ENCODE measurements around the gene OR5D14.

Gene OR5D14

DNA sequence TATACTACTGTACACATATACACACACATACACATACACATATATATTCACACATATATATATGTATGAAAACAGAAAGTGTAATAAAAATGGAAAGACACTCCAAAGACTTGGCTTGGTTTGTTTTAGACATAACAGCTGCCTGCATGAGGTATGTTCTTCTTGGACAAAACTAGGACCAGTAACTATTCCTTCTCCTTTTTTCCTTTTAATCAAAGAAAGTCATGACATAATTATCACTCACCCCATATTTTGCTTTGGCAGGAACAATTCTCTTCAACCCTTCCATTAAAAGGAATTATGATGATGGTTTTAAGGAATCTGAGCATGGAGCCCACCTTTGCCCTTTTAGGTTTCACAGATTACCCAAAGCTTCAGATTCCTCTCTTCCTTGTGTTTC lies at the start of gene OR5D14:
TSS of gene OR5D14 (plus strand) at position 301 of the 400 bp plus-strand sequence. CDS start at position 301, 0 bp downstream.
- no peak for DNase-seq

DNA sequence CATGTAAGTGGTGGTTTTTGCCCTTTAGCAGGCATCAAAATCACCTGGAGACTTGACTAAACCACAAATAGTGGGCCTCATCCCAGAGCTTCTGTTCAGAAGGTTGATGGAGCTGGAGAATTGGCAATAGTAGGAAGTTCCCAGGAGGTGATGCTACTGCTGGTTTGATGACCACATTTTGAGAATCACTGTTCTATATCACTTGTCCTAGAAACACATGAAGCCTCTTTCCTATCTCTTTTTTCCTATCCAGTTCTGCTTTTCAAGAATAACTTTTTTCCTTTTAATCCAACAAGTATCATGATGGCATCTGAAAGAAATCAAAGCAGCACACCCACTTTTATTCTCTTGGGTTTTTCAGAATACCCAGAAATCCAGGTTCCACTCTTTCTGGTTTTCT lies 22.2 kb upstream of the OR5D14 start, which contains the start of gene OR5D13:
TSS of gene OR5D13 (plus strand) at position 301 of the 400 bp plus-strand sequence. CDS start at position 301, 0 bp downstream.
- DNase-seq = no peak

DNA sequence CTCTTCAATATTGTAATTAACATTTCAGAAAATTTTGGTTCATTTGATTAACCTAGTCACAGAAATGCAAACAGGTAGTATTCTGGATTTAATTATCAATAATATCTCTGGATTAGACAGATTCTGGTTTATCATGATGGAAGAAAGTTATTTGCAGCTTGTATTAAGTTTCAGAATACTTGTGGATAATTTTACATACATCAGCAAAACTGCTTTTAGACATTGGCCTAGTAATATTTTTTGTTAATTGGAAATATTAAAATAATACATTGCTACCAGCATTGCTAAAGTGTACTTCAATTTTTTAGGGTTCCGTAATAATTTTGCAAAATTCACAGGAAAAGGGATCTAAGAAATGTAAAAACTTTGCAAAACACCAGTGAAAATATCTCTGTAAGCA lies 3.8 kb upstream of the OR5D14 start:
- no peak for DNase-seq

DNA sequence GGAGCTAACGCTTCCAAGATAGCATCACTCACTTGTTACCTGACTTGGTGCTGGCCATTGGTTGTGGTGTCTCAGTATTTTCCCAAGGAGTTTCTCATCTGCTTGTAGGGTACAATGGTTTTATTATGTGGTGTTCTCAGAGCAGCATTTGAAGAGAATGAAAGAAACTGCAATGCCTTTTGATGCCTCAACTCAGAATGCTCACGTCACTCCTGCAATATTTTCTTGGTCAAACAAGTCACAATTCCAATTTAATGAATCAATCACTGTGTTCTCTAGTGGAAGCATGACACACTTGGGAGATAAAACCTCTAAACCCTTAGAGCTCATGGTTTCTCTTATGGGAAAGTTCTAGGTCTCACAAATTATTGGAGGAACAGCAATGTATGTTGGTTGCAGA lies 2.0 kb upstream of the OR5D14 start:
- DNase-seq = no peak

DNA sequence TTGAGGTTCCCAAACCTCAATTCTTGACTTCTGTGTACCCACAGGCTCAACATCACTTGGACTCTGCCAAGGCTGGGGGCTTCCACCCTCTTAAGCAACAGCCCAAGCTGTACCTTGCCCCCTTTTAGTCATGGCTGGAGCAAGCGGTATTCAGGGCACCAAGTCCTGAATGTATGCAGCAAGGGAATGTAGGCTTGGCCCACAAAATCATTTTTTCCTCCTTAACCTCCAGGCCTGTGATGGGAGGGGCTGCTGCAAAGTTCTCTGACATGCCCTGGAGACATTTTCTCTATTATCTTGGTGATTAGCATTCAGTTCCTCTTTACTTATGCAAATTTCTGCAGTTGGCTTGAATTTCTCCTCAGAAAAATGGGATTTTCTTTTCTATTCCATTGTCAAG lies 10.9 kb downstream of the OR5D14 start:
- DNase-seq = no peak

DNA sequence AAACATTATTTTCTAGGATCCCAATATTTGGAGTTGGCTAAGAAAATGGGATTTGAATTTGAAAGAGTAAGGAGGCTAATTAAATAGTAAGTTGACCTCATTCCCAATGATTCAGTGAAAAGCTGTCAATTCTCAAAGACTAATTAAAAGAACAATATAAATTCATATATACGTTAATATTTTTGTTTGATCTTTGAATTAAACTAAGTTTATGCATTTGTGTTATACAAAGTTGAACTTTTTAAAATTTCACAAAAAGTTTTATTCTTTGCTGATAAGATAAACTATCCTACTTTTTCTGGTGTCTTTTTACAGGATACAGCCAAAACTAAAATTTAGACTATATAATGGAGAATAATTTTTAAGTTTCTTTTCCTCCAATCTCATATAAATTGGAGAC lies 15.7 kb downstream of the OR5D14 start, which contains the start of gene OR5L1:
TSS of gene OR5L1 (plus strand) at position 301 of the 400 bp plus-strand sequence. CDS start 100 bp downstream, outside the sequence.
- DNase-seq = no peak

DNA sequence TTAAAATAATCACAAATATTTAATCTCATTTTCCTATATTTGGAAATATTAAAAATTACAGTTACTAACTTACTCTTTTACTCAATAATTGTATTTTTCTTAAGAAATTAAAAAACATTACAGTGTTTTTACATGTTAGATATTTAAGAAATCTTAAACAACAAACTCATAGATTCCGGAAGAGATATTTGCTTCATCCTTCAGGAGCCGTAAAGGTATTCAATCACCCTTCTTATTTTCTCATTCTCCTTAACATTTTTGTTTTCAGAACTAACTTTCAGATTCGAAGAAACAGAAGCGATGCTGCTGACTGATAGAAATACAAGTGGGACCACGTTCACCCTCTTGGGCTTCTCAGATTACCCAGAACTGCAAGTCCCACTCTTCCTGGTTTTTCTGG lies 24.0 kb downstream of the OR5D14 start, which contains the start of gene OR5D18:
TSS of gene OR5D18 (plus strand) at position 301 of the 400 bp plus-strand sequence. CDS start at position 301, 0 bp downstream.
- DNase-seq = no peak

DNA sequence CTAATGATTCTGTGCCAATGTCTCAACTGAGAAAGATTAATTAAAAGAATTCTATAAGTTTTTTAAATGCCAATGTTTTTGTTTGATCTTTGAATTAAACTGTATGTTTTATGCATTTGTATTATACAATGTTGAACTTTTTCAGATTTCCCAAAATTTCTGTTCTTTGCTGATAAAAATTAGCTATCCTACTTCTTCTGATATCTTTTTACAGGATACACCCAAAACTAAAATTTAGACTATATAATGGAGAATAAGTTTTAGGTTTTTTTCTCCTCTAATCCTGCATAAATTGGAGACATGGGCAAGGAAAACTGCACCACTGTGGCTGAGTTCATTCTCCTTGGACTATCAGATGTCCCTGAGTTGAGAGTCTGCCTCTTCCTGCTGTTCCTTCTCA lies 31.6 kb downstream of the OR5D14 start, which contains the start of gene OR5L2:
TSS of gene OR5L2 (plus strand) at position 301 of the 400 bp plus-strand sequence. CDS start at position 301, 0 bp downstream.
- no peak for DNase-seq

DNA sequence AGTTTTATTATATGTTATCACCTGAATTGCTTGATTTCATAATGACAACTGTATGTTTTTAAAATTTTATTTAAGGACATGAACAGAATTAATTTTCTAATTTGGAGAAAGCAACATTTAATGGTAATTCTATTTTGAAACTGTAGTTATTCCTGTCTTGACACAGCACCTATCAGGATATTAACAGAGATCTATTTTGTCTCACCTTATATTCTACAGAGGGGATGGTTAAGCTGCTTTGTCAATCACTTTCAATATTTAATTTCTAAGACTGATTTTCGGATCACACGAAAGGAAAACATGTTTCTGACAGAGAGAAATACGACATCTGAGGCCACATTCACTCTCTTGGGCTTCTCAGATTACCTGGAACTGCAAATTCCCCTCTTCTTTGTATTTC lies 43.1 kb downstream of the OR5D14 start, which contains the start of gene OR5D16:
TSS of gene OR5D16 (plus strand) at position 301 of the 400 bp plus-strand sequence. CDS start at position 301, 0 bp downstream.
- no peak for DNase-seq

Measured in anterior cingulate cortex (tissue), 58 donors.